A549 treated with Hydrocortisone at 1 μM for 4 hours (cell line): Measurements from ENCODE around the gene SUSD5. TPM values are rescaled to one million over a fixed set of nuclear protein-coding genes. Genes with fewer than 3 reads are reported as not detected.

Experiments used
- total RNA-seq: library from RNA; stranded (reverse); fragments of 200-300 nt; extraction: Qiagen RNA extraction; gene quantifications from 5 replicates; pipeline ENCODE4 v1.2.3, GENCODE V29; 2022

The SUSD5 gene
- total RNA-seq: 2.7 to 5.1 TPM (median 3.4 TPM) in 5 replicates

DNA sequence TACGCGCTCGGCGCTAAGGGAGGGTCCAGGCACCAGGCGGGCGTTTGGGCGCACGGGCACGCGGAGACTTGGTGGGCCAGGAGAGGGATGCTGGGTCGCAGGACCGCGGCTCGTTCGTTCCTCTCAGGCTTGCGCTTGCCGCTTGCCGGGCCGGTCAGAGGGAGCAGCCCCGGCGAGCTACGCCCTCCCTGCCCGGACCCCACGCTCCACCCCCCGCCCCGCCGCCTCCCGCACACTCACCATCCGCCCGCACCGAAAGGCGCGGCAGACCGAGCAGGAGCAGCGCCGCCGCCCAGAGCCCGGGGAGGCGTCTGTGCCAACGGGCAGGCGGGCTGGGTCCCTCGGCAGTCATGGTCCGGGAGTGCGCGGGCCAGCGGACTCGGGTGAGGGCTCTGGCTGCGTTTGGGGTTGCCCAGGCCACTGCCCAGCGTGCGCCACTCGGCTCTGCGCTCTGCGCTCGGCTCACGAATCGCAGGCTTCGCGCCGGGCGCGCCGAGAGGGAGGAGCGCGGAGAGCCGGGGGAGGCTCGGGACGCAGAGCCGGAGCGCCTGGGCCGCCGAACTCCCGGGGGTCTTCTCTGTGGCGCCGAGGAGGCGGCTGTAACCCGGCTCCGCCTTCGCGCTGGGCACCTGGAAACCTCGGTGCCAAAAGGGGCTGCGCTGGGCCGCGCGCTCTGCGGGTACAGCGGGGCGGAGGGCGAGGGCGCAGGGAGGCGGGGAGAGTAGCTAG is at the start of gene SUSD5:
TSS of gene SUSD5 (minus strand) at position 365 of the 729 bp plus-strand sequence. CDS start at position 352, 13 bp downstream.

DNA sequence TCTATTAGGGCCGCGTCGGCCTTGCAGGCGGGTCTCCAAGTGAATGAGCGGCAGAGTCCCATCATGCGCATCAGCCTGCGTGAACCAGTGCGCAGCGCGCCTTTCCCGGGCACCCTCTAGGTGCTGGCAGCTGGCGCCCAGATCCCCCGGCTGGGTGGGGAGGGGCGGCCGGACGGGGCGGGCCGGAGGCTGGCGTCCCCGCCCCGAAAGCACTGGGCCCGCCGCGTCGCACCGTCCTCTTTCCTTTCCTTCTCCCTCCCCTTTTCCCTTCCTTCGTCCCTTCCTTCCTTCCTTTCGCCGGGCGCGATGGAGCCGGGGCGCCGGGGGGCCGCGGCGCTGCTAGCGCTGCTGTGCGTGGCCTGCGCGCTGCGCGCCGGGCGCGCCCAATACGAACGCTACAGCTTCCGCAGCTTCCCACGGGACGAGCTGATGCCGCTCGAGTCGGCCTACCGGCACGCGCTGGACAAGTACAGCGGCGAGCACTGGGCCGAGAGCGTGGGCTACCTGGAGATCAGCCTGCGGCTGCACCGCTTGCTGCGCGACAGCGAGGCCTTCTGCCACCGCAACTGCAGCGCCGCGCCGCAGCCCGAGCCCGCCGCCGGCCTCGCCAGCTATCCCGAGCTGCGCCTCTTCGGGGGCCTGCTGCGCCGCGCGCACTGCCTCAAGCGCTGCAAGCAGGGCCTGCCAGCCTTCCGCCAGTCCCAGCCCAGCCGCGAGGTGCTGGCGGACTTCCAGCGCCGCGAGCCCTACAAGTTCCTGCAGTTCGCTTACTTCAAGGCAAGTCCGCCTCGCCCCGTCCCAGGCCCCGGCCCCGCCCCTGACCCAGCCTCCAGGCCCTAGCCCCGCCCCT is 104.6 kb downstream of the SUSD5 start, which contains the start of gene CRTAP:
TSS of gene CRTAP (plus strand) at position 243 of the 850 bp plus-strand sequence. CDS start at position 307, 64 bp downstream.

Other genes with a start within 250 kb of the SUSD5 start
- gene GLB1, start 121.7 kb downstream of the SUSD5 start, total RNA-seq: 64.5 to 82.6 TPM (median 72.4 TPM) in 5 replicates
- gene TMPPE, start 121.7 kb downstream of the SUSD5 start, total RNA-seq: 1.3 to 2.1 TPM (median 1.4 TPM) in 5 replicates
- gene CRTAP, start 104.8 kb downstream of the SUSD5 start, total RNA-seq: 274 to 301 TPM (median 293 TPM) in 5 replicates
- gene FBXL2, start 58.6 kb upstream of the SUSD5 start, total RNA-seq: 7.3 to 8.7 TPM (median 7.4 TPM) in 5 replicates
- 46.3 to 64.2 TPM (median 50.6 TPM) in 5 replicates for gene UBP1, start 221.6 kb upstream of the SUSD5 start, total RNA-seq